HepG2 (cell line): Measurements from ENCODE around the gene ZBTB7B. TPM values are rescaled to one million over a fixed set of nuclear protein-coding genes. Genes with fewer than 3 reads are reported as not detected.

Experiments used
- ARNT2 ChIP-seq: sonication (generic); formaldehyde crosslinking; IDR thresholded peaks from 2 replicates; pipeline ENCODE4 v1.8.0; 2022; ENCODE audit warnings: mild to moderate bottlenecking, low read depth, missing genetic modification reagents, moderate library complexity
- ATF4 ChIP-seq, 2 experiments: fragments of 450-650 bp in 1 of 2; sonication (generic) in 1 of 2; formaldehyde crosslinking; IDR thresholded peaks; 2 replicates each; pipeline versions ENCODE4 v1.5.0 to v1.8.0; 2020 to 2022; ENCODE audit warnings: mild to moderate bottlenecking in 1 of 2, missing genetic modification reagents in 1 of 2
- BORCS8-MEF2B ChIP-seq: sonication (generic); formaldehyde crosslinking; IDR thresholded peaks from 2 replicates; pipeline ENCODE4 v1.8.0; 2022; ENCODE audit warnings: mild to moderate bottlenecking, missing genetic modification reagents
- HDAC2 ChIP-seq: sonication (generic); formaldehyde crosslinking; IDR thresholded peaks from 2 replicates; pipeline ENCODE4 v1.4.0; 2020; ENCODE audit warnings: missing genetic modification reagents
- HNRNPL ChIP-seq: fragments of 200-400 bp; formaldehyde crosslinking; IDR thresholded peaks from 2 replicates; pipeline ENCODE4 v1.6.1; 2017; ENCODE audit warnings: mild to moderate bottlenecking, low read depth, low read length
- MAF1 ChIP-seq: sonication (generic); formaldehyde crosslinking; IDR thresholded peaks from 2 replicates; pipeline ENCODE4 v1.5.0; 2020; ENCODE audit warnings: missing genetic modification reagents, borderline replicate concordance
- MTA1 ChIP-seq: sonication (generic); formaldehyde crosslinking; IDR thresholded peaks from 2 replicates; pipeline ENCODE4 v1.4.0; 2020; ENCODE audit warnings: missing genetic modification reagents, mild to moderate bottlenecking, borderline replicate concordance
- NCOR1 ChIP-seq: fragments of 200-600 bp; sonication (generic); IDR thresholded peaks from 2 replicates; pipeline ENCODE4 v1.7.0; 2017; ENCODE audit warnings: antibody characterized with exemption, low read length, borderline replicate concordance
- NFYC ChIP-seq: IDR thresholded peaks from 2 replicates; pipeline ENCODE4 v1.6.1; 2016; ENCODE audit warnings: missing genetic modification reagents, missing compliant biosample characterization
- POLR2AphosphoS5 ChIP-seq: IDR thresholded peaks from 2 replicates; pipeline ENCODE4 v1.6.1; 2012; ENCODE audit warnings: low read depth, low read length
- REXO4 ChIP-seq: sonication (generic); formaldehyde crosslinking; IDR thresholded peaks from 2 replicates; pipeline ENCODE4 v1.8.0; 2022; ENCODE audit warnings: missing genetic modification reagents, mild to moderate bottlenecking, borderline replicate concordance
- SKI ChIP-seq: fragments of 450-650 bp; IDR thresholded peaks from one replicate; pipeline ENCODE4 v1.6.1; 2018; ENCODE audit warnings: mild to moderate bottlenecking; ENCODE audit not compliant: partially characterized antibody
- YY1 ChIP-seq: IDR thresholded peaks from 2 replicates; pipeline ENCODE4 v1.6.1; 2011; ENCODE audit warnings: low read length, low read depth, moderate library complexity, mild to moderate bottlenecking; ENCODE audit not compliant: insufficient read depth, insufficient replicate concordance
- ZFP62 ChIP-seq: sonication (generic); formaldehyde crosslinking; IDR thresholded peaks from 2 replicates; pipeline ENCODE4 v1.4.0; 2020; ENCODE audit warnings: missing genetic modification reagents
- ZFP82 ChIP-seq: sonication (generic); formaldehyde crosslinking; IDR thresholded peaks from 2 replicates; pipeline ENCODE4 v1.5.1; 2020; ENCODE audit warnings: mild to moderate bottlenecking, missing genetic modification reagents, borderline replicate concordance
- ZNF281 ChIP-seq: sonication (generic); formaldehyde crosslinking; IDR thresholded peaks from 2 replicates; pipeline ENCODE4 v1.4.0; 2020; ENCODE audit warnings: missing genetic modification reagents, borderline replicate concordance
- ZNF737 ChIP-seq: sonication (generic); formaldehyde crosslinking; IDR thresholded peaks from 2 replicates; pipeline ENCODE4 v1.5.0; 2020; ENCODE audit warnings: missing genetic modification reagents, mild to moderate bottlenecking, borderline replicate concordance
- polyA plus RNA-seq, 8 experiments: library from polyadenylated mRNA; depleted of rRNA in 3 of 8; stranded (reverse) in 7 of 8; unstranded in 1 of 8; fragments of >200 nt; fragmentation: Illumina TruSeq in 4 of 8; extraction: Trizol in 4 of 8; gene quantifications; 2 replicates each; pipeline versions ENCODE4 v1.2.1 to v1.2.3, GENCODE V29; 2011 to 2016; ENCODE audit warnings: low read depth in 4 of 8, missing spikeins in 1 of 8, mixed read lengths in 1 of 8; ENCODE audit not compliant: insufficient read depth in 1 of 8
- total RNA-seq, 5 experiments: library from RNA; depleted of rRNA; stranded (reverse); fragments of >200 nt; fragmentation: Illumina TruSeq; extraction: Trizol; gene quantifications; 2 replicates each; pipeline ENCODE4 v1.2.3, GENCODE V29; 2016; ENCODE audit warnings: low read depth in 1 of 5
- TF ChIP-seq, protein P1 (sequence below): sonication (generic); formaldehyde crosslinking; IDR thresholded peaks from 2 replicates; pipeline ENCODE4 v1.9.0; 2022; ENCODE audit warnings: low read depth, missing genetic modification reagents
- TF ChIP-seq, protein P2 (sequence below): sonication (generic); formaldehyde crosslinking; conservative IDR thresholded peaks from 2 replicates; pipeline ENCODE4 v1.4.0; 2020; ENCODE audit warnings: missing genetic modification reagents
- TF ChIP-seq, protein P3 (sequence below): sonication (generic); formaldehyde crosslinking; IDR thresholded peaks from 2 replicates; pipeline ENCODE4 v1.8.0; 2023; ENCODE audit warnings: mild to moderate bottlenecking, missing genetic modification reagents

The ZBTB7B gene
- total and polyA plus RNA-seq, 2 of the 13 experiments (the other 11 are each of a cell fraction or from before 2014, with no cell fraction given): 15.5 to 17.5 TPM

GRCh38 chr1:155001675-155002463, 733 bp upstream of the ZBTB7B start (continued):
- TF ChIP-seq REXO4 (CRISPR knock-in tag) (no peak), HDAC2 (CRISPR knock-in tag) (0 out of 2 replicates have a peak, but pooled peaks have one; percentile 31), NFYC (CRISPR knock-in tag) (peak; percentile 89), ZFP62 (no peak), ARNT2 (CRISPR knock-in tag) (peak; percentile 26; the same call in 1 of the 2 replicates), SKI (no peak), ATF4 (CRISPR knock-in tag; IDR thresholded peaks at IDR 0.05) (no peak), BORCS8-MEF2B (CRISPR knock-in tag) (no peak), MTA1 (CRISPR knock-in tag) (0 out of 2 replicates have a peak, but pooled peaks have one; percentile 6), ZNF281 (CRISPR knock-in tag) (peak; percentile 62), MAF1 (CRISPR knock-in tag) (0 out of 2 replicates have a peak, but pooled peaks have one; percentile 27), HNRNPL (peak; percentile 66; the same call in 1 of the 2 replicates), ZNF737 (CRISPR knock-in tag) (0 out of 2 replicates have a peak, but pooled peaks have one; percentile 79), YY1 (peak; percentile 11), ZFP82 (CRISPR knock-in tag) (no peak), NCOR1 (peak; percentile 77; the same call in 1 of the 2 replicates), POLR2AphosphoS5 (peak; percentile 64; the same call in 1 of the 2 replicates)
- TF ChIP-seq, protein P1, sequence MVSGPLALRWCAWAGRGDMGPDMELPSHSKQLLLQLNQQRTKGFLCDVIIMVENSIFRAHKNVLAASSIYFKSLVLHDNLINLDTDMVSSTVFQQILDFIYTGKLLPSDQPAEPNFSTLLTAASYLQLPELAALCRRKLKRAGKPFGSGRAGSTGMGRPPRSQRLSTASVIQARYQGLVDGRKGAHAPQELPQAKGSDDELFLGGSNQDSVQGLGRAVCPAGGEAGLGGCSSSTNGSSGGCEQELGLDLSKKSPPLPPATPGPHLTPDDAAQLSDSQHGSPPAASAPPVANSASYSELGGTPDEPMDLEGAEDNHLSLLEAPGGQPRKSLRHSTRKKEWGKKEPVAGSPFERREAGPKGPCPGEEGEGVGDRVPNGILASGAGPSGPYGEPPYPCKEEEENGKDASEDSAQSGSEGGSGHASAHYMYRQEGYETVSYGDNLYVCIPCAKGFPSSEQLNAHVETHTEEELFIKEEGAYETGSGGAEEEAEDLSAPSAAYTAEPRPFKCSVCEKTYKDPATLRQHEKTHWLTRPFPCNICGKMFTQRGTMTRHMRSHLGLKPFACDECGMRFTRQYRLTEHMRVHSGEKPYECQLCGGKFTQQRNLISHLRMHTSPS: 0 out of 2 replicates have a peak, but pooled peaks have one; percentile 47
- TF ChIP-seq, protein P2, sequence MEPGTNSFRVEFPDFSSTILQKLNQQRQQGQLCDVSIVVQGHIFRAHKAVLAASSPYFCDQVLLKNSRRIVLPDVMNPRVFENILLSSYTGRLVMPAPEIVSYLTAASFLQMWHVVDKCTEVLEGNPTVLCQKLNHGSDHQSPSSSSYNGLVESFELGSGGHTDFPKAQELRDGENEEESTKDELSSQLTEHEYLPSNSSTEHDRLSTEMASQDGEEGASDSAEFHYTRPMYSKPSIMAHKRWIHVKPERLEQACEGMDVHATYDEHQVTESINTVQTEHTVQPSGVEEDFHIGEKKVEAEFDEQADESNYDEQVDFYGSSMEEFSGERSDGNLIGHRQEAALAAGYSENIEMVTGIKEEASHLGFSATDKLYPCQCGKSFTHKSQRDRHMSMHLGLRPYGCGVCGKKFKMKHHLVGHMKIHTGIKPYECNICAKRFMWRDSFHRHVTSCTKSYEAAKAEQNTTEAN (CRISPR knock-in tag): no peak
- TF ChIP-seq, protein P3, sequence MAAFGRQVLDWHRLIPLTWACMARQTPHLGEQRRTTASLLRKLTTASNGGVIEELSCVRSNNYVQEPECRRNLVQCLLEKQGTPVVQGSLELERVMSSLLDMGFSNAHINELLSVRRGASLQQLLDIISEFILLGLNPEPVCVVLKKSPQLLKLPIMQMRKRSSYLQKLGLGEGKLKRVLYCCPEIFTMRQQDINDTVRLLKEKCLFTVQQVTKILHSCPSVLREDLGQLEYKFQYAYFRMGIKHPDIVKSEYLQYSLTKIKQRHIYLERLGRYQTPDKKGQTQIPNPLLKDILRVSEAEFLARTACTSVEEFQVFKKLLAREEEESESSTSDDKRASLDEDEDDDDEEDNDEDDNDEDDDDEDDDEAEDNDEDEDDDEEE (CRISPR knock-in tag): no peak
